Stimulated activated CD4-positive, alpha-beta T cell treated with anti-CD3 and anti-CD28 coated beads, Interleukin-1b, Interleukin-23, amount 100 ng/mL, for 4 hours (primary cell): ENCODE measurements around the gene ITFG1.
"Not testable (repeated sequence)": the region's sequence is repeated elsewhere in the genome, so short reads cannot be mapped to it uniquely, and the experiment has no call there.

Experiments used
- DNase-seq, 2 donors: peaks; one replicate each; pipeline ENCODE4 v3.0.0-alpha.2; 2020; ENCODE audit warnings: low read depth in 2 of 2

Gene ITFG1

GRCh38 chr16:47330562-47330961, 130.3 kb downstream of the ITFG1 start:
- not testable (repeated sequence) for DNase-seq

DNA sequence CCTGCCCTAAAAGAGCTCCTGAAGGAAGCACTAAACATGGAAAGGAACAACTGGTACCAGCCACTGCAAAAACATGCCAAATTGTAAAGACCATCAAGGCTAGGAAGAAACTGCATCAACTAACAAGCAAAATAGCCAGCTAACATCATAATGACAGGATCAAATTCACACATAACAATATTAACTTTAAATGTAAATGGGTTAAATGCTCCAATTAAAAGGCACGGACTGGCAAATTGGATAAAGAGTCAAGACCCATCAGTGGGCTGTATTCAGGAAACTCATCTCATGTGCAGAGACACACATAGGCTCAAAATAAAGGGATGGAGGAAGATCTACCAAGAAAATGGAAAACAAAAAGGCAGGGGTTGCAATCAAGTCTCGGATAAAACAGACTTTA, 136.6 kb downstream of the ITFG1 start:
- DNase-seq: not testable (repeated sequence)

DNA sequence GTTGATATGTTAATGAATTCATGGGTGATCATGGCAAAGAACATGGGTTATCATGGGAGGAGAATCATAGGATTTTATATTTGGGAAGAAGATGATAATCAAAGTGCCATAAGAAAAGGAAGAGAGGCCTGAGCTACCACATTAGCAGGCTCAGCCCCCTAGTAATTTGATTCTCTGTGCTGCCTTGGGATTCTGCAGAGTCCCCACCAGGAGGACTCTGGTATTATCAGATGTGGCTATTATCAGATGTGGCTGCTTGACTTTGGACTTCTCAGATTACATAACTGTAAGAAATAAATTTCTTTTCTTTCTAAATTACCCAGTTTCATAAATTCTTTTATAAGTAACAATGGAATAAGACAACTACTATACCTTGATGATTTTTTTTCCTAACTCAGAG, 137.6 kb downstream of the ITFG1 start:
- no peak for DNase-seq

DNA sequence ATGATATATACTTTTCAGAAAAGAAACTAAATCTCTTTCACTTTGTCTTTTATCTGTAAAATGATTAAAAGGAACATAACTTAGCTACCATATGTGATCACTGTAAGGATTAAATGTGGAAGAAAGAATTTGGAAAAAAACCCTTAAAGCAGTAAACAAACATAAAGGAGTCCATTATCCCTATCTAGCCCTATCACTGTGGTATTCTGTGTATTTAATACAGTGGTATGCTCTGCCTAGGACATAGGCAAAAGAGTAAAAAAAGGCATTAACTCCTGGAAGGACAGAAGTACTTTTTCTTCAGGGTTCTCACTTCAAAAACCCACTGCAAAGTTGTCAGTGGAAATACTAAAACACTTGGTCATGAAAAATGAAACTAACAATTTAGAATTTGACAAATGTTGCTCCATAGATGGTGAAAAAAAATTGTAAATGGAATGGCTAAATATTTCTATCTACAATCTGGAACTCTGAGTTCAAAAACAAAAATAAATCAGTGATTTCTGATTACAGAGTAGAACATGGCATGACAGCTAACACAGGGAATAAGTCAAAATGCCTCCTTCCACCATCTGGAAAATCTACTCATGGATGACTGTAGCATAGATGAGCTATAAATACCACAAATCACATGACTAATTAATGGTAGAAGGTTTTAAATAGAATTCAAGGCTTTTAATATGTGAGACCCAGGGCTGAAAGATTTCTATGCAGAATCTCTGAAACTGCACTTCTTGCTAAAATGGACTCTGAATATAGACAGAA, 140.1 kb downstream of the ITFG1 start:
- no peak for DNase-seq

DNA sequence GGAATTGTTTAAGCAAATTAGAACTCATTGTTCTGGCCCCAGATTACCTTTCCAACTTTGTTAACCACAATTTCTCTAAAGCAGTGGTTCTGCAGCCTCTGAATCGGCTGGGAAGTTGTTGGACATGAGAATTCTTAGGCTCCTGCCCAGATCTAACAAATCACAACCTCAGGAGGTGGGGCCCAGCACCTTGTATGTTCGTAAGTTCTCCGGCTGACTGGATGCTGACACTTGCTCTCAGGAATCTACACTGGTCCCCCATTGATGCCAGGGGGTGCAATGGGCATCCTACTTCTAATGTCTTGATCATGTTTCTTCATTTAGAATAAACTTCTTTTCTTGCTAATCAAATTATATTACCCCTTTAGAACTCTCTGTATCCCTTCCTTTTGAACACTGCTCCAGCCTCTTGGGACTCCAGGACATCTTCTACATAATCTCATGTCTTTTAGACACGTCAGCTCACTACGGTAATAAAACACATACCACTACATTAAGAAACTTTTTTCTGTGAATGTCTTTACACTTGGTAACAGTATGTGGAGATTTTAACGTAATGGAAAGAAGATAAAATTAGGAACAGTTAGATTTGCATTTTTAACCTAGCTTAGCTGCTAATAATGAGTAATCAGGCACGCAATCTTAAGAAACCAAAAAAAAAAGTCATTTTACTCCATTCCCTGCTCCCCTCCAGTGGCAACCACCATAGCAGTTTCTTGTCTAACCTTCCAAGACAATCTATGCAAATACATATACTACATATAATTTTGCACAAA, 143.2 kb downstream of the ITFG1 start:
- no peak for DNase-seq

DNA sequence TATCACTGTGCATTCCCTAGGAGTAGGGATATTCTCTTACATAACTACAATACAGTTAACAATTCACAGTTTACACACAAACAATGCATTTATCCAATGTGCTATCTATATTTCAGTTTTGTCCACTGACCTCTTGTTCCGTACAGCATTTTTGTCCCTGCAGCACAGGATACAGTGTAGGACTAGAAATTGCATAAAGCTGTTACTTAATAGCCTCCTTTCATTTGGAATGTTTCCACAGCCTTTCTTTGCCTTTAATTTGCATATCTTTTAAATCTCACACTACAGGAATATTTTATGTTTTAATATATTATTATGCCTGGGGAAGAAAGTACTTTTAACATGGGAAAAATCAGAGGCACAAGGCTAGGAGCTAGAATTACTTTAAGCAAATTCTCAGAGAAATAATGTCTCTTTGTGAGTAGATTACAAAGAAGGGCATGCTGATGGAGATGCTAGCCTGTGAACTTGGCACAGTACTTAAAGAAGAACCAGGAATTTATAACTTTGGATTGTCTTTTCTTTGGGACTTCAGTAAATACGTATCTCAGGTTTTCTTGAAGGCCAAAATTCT, 144.3 kb downstream of the ITFG1 start:
- no peak for DNase-seq

GRCh38 chr16:47311738-47312505, 148.9 kb downstream of the ITFG1 start:
- DNase-seq: no peak

- DNase-seq: no peak
Measured at GRCh38 chr16:47310792-47311211, 150.1 kb downstream of the ITFG1 start.

- no peak for DNase-seq
Measured at GRCh38 chr16:47309581-47310312, 151.1 kb downstream of the ITFG1 start.

DNA sequence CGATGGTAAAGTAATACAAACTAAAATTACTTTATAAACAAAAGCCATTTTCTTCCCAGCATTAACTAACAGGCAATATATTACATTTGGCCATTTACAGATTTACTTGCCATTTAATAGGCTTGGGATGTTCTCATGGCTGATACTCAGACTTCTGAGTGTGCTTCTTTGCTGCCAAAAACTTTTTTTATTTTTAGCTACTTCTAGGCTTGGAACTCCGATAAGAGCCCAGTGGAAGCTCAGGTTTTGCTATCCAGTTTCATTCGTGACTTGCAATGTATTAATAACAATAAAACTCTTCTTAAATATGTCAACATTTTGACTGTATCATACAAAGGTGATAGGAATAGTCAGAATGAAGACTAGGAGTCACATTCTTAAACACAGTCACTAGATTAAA, 152.3 kb downstream of the ITFG1 start:
- DNase-seq: no peak

- DNase-seq: no peak
Measured at GRCh38 chr16:47304563-47304962, 156.3 kb downstream of the ITFG1 start.

GRCh38 chr16:47299587-47299986, 161.3 kb downstream of the ITFG1 start:
- DNase-seq: no peak

- no peak for DNase-seq
Measured at GRCh38 chr16:47284999-47285398, 175.9 kb downstream of the ITFG1 start.

GRCh38 chr16:47278306-47278970, 182.4 kb downstream of the ITFG1 start:
- DNase-seq: no peak

GRCh38 chr16:47276522-47276921, 184.3 kb downstream of the ITFG1 start:
- no peak for DNase-seq

DNA sequence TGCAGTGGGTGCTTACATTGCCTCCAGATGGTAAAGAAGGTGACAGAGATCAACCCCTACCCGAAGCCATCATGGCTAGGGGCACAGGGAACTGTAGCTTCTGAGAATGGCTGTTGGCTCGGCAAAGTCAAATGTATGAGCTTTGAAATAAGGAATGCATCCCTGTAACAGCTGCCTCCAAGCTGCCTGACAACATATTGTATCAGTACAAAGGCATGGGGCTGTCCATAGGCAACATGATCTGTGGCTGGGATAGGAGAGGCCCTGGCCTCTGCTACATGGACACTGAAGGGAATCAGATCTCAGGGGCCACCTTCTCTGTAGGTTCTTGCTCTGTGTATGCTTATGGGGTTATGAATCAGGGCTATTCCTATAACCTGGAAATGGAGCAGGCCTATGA, 197.9 kb downstream of the ITFG1 start:
- DNase-seq: no peak

DNA sequence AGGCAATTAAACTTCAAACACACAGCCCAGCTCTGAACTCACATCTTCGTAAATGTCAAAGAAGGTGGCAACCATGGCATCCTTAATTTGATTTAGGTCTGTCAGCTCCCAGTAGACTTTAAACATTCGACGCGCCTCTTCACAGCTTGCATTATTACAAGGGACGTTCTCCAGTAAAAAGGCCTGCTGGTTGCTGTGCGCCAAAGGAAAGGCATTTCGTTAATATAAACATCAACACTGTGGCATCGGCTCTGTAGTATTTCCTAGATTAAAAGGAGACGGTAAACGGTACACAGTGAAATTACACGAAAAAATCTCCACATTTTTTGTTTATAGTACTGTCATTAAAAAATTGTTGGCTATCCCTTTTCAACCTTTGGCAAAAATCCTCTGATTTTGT, 200.4 kb downstream of the ITFG1 start:
- no peak for DNase-seq

- no peak for DNase-seq
Measured at GRCh38 chr16:47258874-47259461, 201.9 kb downstream of the ITFG1 start.

GRCh38 chr16:47254756-47255155, 206.1 kb downstream of the ITFG1 start:
- DNase-seq: no peak

DNA sequence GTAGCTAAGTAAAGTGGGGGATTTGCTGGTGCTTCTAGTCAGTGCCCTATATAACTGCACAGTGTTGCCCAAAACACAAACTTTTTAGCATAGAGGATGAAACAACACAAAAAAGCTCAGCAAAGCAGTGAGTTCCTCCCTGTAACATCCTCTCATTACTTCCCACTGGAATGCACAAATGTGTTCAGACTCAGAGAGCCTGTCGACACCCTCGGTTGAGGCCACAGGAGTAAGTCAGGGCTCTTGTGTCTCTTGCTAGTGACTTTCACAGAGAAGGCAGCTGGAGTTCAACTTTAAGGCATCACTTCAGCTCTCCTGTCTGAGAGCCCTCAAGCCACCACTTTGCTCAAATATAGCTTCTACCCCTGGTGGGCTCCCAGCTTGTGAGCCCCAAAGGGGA, 209.9 kb downstream of the ITFG1 start:
- no peak for DNase-seq
